Measurements from ENCODE around the gene PSPH. TPM values are rescaled to one million over a fixed set of nuclear protein-coding genes. Genes with fewer than 3 reads are reported as not detected.

Gene PSPH
- total and polyA plus RNA-seq, 2 donors (not counting 3 experiments of a cell fraction or from before 2014, with no cell fraction given), result 11.8 to 24.2 TPM

DNA sequence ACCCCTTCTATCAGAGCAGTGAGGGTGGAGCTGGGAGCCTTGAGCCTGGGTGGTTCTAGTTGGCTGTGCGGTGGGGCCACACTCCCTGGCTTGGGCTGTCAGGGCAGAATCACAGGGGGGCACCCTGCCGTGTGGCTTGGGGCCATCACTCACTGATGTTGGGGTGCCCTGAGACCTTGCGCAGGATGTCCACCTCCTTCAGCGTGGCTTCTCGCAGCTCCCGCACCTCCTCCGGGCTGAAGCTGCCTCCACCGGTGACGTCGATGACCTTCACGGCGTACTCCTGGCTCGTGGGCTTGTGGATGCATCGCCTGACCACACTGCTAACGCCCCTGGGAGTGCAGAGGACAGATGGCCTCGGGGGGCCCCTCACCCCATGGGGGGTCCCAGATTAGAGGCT, 36.2 kb upstream of the PSPH start:
- intact Hi-C loops (cut with micrococcal nuclease), result no loop called here

More for the DNA sequence above, 36.2 kb upstream of the PSPH start:
- Histone ChIP-seq H3K4me3 (replicated peaks in 1 of 3; ENCODE audit: insufficient read depth in 1 of 3, low read depth in 1 of 3, low read length in 3 of 3) (no peak overlapping the region), H3K9ac (replicated peaks; ENCODE audit: extremely low read depth, insufficient read depth, low read length) (no peak overlapping the region), H3K9me3 (replicated peaks; ENCODE audit: control insufficient read depth, insufficient read depth, low read length) (no peaks in the 10 kb centered on the region), H3K36me3 (ENCODE audit: control insufficient read depth in 2 of 2, extremely low read depth in 1 of 2, insufficient read depth in 2 of 2, low read length in 2 of 2) (no peaks in the 10 kb centered on the region), H3K79me2 (ENCODE audit: control insufficient read depth, insufficient read depth, low read length) (no peaks in the 10 kb centered on the region), H3K27me3 (ENCODE audit: control insufficient read depth in 2 of 2, insufficient read depth in 2 of 2, low read length in 2 of 2) (no peaks in the 10 kb centered on the region), H2AFZ (ENCODE audit: low read depth, low read length) (no peak overlapping the region), H4K20me1 (replicated peaks; ENCODE audit: control insufficient read depth, extremely low read depth, insufficient read depth, low read length) (no peaks in the 10 kb centered on the region), H3K9me1 (replicated peaks; ENCODE audit: control insufficient read depth, extremely low read depth, insufficient read depth, low read length) (no peaks in the 10 kb centered on the region), H3K4me2 (ENCODE audit: insufficient read depth, low read length) (no peak overlapping the region), H3K4me1 (ENCODE audit: control insufficient read depth, extremely low read depth, insufficient read depth, low read length) (no peaks in the 10 kb centered on the region), H3K27ac (ENCODE audit: insufficient read depth, low read depth, low read length) (no peak overlapping the region)
- ChIA-PET POLR2A (no interaction called here), CTCF (interaction anchor here (2.3 kb wide), 1 partner anchor 8 kb away, joined by 7 read pairs; no protein-coding TSS in a partner anchor)
- DNase-seq (ENCODE audit: low read depth, low spot score) (no peak), FAIRE-seq (no peak)
- TF ChIP-seq JUN (IDR thresholded peaks at IDR 0.05; ENCODE audit: borderline replicate concordance, insufficient read depth, insufficient read length, low read depth) (no peak), FOS (IDR thresholded peaks at IDR 0.05; ENCODE audit: borderline replicate concordance, insufficient read depth, low read length) (no peak), EZH2 (IDR thresholded peaks at IDR 0.05; ENCODE audit: borderline replicate concordance, low read depth, low read length, severe bottlenecking) (no peak), MAX (IDR thresholded peaks at IDR 0.05; ENCODE audit: insufficient read depth, insufficient read length) (no peak), POLR2A (IDR thresholded peaks at IDR 0.05; ENCODE audit: low read depth, low read length) (no peak), POLR2AphosphoS5 (IDR thresholded peaks at IDR 0.05; ENCODE audit: insufficient read depth, low read depth, low read length) (no peak), MYC (IDR thresholded peaks at IDR 0.05; ENCODE audit: low read depth, low read length) (no peak), CTCF (IDR thresholded peaks at IDR 0.05; ENCODE audit: extremely low read depth in 1 of 2, insufficient read depth in 1 of 2, low read depth in 1 of 2, low read length in 2 of 2) (no peak), GATA2 (IDR thresholded peaks at IDR 0.05; ENCODE audit: insufficient read depth, insufficient read length, low read depth, low read length) (no peak)
- dilution Hi-C loops (cut with MboI; ENCODE audit: extremely low pct_ligation_motif_present, low sequenced_read_pairs), result no loop called here
- no TSS peak for BruUV-seq (replicated peaks)

Measured in endothelial cell of umbilical vein (primary cell).